IPS-18a (cell line): ENCODE results near the gene PDE4DIP.
"Not testable (repeated sequence)": the region's sequence is repeated elsewhere in the genome, so short reads cannot be mapped to it uniquely, and the experiment has no call there.

Experiments
- H3K27ac ChIP-seq: one replicate; pipeline ENCODE4 v1.5.1; 2013; ENCODE audit warnings: low read length
- H3K27me3 ChIP-seq: one replicate; pipeline ENCODE4 v1.6.1; 2013; ENCODE audit warnings: mild to moderate bottlenecking, low read length; ENCODE audit not compliant: control insufficient read depth, insufficient read depth
- H3K36me3 ChIP-seq: one replicate; pipeline ENCODE4 v1.6.1; 2013; ENCODE audit warnings: low read depth, low read length; ENCODE audit not compliant: control insufficient read depth
- H3K4me1 ChIP-seq: one replicate; pipeline ENCODE4 v1.6.1; 2013; ENCODE audit warnings: low read depth, low read length; ENCODE audit not compliant: control insufficient read depth
- H3K4me3 ChIP-seq: one replicate; pipeline ENCODE4 v1.5.1; 2013; ENCODE audit warnings: low read length
- H3K9ac ChIP-seq: one replicate; pipeline ENCODE4 v1.6.1; 2013; ENCODE audit warnings: mild to moderate bottlenecking, low read length, moderate library complexity
- H3K9me3 ChIP-seq: one replicate; pipeline ENCODE4 v1.6.1; 2013; ENCODE audit warnings: low read depth, low read length; ENCODE audit not compliant: control insufficient read depth

Gene PDE4DIP

DNA sequence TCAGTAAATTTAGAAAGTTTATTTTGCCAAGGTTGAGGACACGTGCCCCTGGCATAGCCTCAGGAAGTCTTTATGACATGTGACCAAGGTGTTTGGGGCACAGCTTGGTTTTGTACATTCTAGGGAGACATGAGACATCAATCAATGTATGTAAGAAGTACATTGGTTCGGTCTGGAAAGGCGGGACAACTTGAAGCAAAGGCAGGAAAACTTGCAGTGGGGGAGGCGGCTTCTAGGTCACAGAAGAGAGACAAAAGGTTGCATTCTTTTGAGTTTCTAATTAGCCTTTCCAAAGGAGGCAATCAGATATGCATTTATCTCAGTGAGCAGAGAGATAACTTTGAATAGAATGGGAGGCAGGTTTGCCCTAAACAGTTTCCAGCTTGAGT lies 57.7 kb downstream of the PDE4DIP start:
- H3K9ac ChIP-seq, H3K27ac ChIP-seq, H3K4me1 ChIP-seq, H3K36me3 ChIP-seq, H3K27me3 ChIP-seq, H3K4me3 ChIP-seq, H3K9me3 ChIP-seq: not testable (repeated sequence)

DNA sequence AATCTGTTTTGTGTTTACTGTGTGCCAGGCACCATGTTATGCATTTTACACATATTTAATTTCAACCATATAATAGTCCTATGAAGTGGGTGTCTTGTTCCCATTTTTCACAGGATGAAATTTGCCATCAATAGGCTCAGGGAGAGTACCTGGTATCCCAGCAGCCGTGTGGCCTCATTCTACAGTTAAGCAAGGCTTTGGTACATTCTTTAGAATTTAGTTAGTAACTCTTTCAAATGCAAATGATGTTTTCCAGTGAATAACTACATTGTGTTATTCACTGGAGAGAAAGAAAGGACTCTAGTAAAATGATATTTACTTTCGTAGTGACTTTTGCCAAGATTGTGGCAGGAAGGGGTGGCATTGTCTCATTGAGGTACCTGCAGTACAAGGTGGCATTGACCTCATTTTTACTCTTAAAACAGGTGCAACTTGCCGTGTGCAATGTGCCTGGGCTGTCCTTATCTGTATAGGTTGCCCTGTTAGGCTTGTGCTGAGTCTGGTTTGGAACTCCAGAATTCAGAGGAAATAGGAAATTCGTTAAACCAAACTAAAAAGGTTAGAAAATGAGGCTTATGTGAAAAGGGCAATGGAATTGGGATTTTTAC lies 65.1 kb downstream of the PDE4DIP start:
- not testable (repeated sequence) for H3K4me1 ChIP-seq, H3K9ac ChIP-seq, H3K27me3 ChIP-seq, H3K9me3 ChIP-seq, H3K4me3 ChIP-seq, H3K36me3 ChIP-seq, H3K27ac ChIP-seq

DNA sequence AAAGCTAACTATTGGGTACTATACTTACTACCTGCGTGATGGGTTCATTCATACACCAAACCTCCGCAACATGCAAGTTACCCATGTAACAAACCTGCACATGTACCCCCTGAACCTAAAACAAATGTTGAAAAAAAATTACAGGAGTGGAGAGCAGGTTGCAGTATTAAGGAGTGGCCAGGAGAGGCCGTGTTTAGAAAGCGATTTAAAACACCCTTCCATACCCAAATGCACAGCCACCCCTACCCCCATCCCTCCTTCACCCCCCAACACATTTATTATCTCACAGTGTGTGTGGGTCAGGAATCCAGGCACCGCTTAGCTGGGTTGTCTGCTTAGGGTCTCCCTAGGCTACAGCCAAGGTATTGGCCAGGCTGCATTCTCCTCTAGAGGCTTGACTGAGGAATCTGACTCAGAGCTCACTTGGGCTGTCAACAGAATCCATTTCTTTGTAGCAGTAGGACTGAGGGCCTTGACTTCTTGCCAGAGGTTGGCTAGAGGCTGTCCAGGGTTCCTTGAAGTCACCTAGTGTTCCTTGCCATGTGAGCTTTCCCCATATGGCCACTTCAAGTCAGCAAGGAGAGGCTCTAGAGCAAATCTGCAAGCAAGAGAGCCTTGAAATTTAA lies 67.2 kb downstream of the PDE4DIP start:
- not testable (repeated sequence) for H3K9me3 ChIP-seq, H3K9ac ChIP-seq, H3K36me3 ChIP-seq, H3K27me3 ChIP-seq, H3K4me1 ChIP-seq, H3K27ac ChIP-seq, H3K4me3 ChIP-seq

DNA sequence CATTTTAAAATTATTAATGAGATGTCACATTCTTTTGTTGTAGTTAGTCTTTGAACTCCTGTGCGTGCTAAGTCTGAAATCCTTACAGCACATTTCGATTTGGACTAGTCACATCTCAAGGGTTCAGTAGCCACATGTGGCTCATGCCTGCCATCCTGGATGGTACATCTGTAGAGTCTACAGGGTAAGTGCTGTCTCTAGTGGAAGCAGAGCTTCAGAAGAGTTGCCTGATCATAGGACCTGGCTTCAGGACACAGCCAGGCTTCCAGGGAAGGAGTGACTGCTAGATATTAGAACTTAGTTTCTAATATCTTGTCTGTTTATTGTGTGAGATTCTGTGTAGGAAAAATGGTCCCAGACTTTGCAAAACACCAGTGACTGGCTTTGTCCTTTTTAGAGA lies 72.0 kb downstream of the PDE4DIP start:
- H3K9ac ChIP-seq, H3K4me1 ChIP-seq, H3K36me3 ChIP-seq, H3K27me3 ChIP-seq, H3K27ac ChIP-seq, H3K9me3 ChIP-seq, H3K4me3 ChIP-seq: not testable (repeated sequence)

DNA sequence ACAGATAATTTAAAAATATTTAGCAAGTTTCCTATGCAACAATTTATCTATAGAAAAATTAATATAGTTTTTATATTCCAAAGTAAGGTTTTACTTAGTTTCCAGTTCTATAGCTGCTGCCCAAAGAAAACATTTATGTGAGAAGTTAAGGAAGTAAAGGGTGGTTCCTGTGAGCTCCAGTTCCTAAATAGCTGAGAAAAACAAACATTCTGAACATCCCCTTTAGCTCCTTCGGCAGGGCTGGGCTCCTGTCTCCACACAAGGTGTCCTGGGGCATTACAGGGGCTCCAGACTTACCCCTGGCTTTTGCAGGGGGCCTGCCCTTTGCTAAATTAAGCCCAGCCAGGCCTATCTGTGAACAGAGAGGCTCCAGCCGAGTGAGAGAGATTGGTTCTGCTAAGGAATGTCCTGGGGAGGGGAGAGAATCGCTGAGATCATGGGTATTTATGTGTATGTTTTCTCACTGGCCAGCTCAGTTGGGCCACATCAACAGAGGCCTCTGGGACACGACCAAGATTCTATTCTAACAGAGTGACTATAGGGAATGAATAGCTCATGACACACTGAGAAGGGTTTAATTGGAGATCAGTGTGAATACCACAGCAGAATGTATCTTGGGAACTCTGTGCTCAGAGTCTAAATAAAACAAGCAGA lies 72.6 kb downstream of the PDE4DIP start:
- not testable (repeated sequence) for H3K4me1 ChIP-seq

DNA sequence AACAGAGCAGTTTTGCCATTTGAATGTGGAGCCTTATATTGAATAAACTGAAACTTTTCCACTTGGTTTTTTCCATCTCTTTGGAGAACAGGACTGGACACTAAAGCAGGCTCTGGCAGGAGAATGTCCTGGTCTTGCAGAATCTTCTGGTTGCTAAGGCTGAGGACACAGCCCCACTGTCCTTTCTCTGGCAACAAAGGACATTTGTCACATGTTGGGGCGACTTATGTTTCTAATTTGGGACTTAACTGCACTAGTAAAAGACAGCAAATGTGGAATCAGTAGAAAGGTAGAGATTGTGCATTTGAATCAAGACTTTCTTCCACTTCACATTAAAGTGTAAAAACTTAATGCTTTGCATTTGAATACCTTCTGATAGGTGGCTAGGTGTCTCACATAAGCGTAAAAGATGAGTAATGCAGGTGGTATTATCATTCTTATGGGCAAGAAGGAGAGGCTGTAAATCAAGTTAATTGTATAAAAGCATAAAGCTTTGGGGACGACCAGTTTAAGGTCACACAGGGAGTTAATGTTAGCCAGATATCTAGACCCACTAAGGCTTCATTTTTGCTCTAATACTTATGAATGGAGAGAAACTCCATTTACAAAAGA lies 74.7 kb downstream of the PDE4DIP start:
- H3K4me1 ChIP-seq, H3K4me3 ChIP-seq, H3K9ac ChIP-seq, H3K9me3 ChIP-seq, H3K27ac ChIP-seq, H3K36me3 ChIP-seq, H3K27me3 ChIP-seq: not testable (repeated sequence)

More for the DNA sequence above, 72.6 kb downstream of the PDE4DIP start:
- not testable (repeated sequence) for H3K27me3 ChIP-seq, H3K27ac ChIP-seq, H3K36me3 ChIP-seq, H3K9ac ChIP-seq, H3K4me3 ChIP-seq, H3K9me3 ChIP-seq

GRCh38 chr1:148921047-148921446 lies 76.8 kb downstream of the PDE4DIP start:
- H3K4me3 ChIP-seq, H3K36me3 ChIP-seq, H3K27me3 ChIP-seq, H3K27ac ChIP-seq, H3K9me3 ChIP-seq, H3K4me1 ChIP-seq, H3K9ac ChIP-seq: not testable (repeated sequence)

DNA sequence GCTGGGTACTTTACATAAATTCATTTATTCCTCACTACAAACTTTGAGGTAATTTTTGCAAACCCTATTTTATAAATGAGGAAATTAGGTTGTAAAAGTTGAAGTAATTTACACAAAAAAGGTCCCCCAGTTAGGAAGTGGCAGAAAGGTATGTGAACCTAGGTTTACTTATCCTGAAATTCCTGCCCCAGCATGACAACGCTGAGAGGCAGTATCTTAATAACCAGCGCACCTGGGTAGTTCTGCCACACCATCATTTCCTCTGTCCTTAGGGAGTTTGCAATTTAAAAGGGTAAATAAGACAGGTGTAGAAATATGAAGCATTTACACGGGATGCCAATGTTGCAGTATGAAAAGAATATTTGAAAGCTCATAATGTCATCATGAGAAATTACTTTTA lies 79.6 kb downstream of the PDE4DIP start:
- not testable (repeated sequence) for H3K36me3 ChIP-seq, H3K9ac ChIP-seq, H3K27ac ChIP-seq, H3K4me1 ChIP-seq, H3K27me3 ChIP-seq, H3K9me3 ChIP-seq, H3K4me3 ChIP-seq

DNA sequence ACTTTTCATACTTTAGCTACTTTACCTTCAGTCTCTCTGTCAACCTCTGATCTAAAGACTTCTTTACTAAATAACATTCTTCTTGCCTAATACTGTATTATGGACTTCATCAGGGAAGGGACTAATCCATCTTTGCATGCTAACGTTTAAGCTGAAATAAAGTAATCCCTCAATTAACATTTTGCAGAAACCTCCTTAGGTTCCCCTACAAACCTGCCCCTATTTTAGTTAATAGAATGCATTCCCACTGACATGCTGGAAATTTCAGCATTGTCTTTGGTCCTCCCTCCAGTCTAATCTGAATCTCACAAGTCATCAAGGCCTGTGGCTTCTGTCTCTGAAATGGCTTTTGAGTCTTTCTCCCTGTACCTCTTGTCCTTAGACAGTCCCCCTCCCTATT lies 83.4 kb downstream of the PDE4DIP start:
- not testable (repeated sequence) for H3K27ac ChIP-seq, H3K4me1 ChIP-seq, H3K9me3 ChIP-seq, H3K9ac ChIP-seq, H3K36me3 ChIP-seq, H3K4me3 ChIP-seq, H3K27me3 ChIP-seq

DNA sequence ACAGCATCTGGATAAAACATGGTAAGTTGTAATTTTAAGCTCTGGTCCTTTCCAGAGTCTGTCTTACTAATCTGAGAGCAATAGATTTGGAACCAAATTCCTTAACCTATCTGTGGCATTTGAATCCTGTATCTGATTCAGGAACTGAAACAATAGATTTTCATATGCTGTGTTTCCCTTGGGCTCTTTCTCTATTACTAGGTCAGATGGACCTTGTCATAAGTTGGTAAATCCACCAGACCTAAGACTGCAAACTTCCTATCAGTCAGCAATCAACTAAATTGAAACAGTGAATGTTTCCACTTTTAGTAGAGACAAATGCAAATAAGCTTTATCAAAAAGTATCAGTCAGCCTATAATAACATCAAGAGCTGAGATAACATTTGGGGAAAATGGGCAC lies 85.0 kb downstream of the PDE4DIP start:
- not testable (repeated sequence) for H3K36me3 ChIP-seq, H3K9ac ChIP-seq, H3K4me3 ChIP-seq, H3K9me3 ChIP-seq, H3K27ac ChIP-seq, H3K27me3 ChIP-seq, H3K4me1 ChIP-seq

DNA sequence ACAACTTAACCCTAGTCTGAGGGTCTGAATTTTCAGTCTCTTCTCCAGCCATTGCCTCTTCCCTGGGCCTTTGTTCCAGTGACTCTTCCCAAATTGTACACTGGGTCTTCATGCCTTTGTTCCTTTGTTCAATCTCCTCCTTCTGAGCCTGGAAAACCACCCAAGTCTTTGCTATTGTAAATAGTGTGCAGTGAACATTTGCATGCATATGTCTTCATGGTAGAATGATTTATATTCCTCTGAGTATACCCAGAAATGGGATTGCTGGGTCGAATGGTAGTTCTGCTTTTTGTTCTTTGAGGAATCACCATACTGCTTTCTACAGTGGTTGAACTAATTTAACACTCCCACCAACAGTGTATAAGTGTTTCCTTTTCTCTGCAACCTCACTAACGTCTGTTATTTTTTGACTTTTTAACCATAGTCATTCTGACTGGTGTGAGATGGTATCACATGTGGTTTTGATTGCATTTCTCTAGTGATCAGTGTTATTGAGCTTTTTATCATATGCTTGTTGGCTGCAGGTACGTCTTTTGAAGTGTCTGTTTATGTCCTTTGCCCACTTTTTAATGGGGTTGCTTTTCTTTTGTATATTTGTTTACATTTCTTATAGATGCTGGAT lies 91.3 kb downstream of the PDE4DIP start:
- H3K27me3 ChIP-seq, H3K36me3 ChIP-seq, H3K27ac ChIP-seq, H3K9ac ChIP-seq, H3K4me3 ChIP-seq, H3K4me1 ChIP-seq, H3K9me3 ChIP-seq: not testable (repeated sequence)

GRCh38 chr1:148942906-148943305 lies 98.7 kb downstream of the PDE4DIP start:
- not testable (repeated sequence) for H3K4me1 ChIP-seq, H3K36me3 ChIP-seq, H3K27ac ChIP-seq, H3K4me3 ChIP-seq, H3K9ac ChIP-seq, H3K9me3 ChIP-seq, H3K27me3 ChIP-seq
